Measurements from ENCODE around the gene TUFT1.

DNA sequence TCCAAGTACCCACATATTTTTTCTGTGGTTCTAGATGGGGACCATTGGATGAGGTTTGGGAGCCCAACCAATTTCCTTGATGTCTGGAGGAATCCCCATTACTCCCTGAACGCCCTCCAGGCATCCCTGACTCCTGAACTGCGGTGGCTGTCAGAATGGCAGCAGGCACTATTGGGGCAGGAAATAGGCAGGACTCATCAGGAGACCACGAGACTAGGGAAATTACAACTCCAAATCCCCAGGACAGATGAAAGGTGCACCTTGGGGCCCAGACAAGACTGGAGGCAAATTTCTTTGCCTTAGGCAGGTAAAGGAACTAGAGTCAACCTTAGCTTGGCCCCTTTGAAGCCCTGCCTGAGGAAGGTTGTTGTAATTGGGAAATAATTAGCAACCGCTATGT lies 27.8 kb upstream of the TUFT1 start:
- TF ChIP-seq, protein P1, sequence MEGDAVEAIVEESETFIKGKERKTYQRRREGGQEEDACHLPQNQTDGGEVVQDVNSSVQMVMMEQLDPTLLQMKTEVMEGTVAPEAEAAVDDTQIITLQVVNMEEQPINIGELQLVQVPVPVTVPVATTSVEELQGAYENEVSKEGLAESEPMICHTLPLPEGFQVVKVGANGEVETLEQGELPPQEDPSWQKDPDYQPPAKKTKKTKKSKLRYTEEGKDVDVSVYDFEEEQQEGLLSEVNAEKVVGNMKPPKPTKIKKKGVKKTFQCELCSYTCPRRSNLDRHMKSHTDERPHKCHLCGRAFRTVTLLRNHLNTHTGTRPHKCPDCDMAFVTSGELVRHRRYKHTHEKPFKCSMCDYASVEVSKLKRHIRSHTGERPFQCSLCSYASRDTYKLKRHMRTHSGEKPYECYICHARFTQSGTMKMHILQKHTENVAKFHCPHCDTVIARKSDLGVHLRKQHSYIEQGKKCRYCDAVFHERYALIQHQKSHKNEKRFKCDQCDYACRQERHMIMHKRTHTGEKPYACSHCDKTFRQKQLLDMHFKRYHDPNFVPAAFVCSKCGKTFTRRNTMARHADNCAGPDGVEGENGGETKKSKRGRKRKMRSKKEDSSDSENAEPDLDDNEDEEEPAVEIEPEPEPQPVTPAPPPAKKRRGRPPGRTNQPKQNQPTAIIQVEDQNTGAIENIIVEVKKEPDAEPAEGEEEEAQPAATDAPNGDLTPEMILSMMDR (IDR thresholded peaks at IDR 0.05) = no peak
- no peak for TF ChIP-seq POLR2A (IDR thresholded peaks at IDR 0.05)
